ENCODE data around the gene FAM120A. TPM values are rescaled to one million over a fixed set of nuclear protein-coding genes. Genes with fewer than 3 reads are reported as not detected.
"Not testable (repeated sequence)": the region's sequence is repeated elsewhere in the genome, so short reads cannot be mapped to it uniquely, and the experiment has no call there.

FAM120A gene
- total RNA-seq, 1 experiment from 2014 or later: 60.5 TPM

DNA sequence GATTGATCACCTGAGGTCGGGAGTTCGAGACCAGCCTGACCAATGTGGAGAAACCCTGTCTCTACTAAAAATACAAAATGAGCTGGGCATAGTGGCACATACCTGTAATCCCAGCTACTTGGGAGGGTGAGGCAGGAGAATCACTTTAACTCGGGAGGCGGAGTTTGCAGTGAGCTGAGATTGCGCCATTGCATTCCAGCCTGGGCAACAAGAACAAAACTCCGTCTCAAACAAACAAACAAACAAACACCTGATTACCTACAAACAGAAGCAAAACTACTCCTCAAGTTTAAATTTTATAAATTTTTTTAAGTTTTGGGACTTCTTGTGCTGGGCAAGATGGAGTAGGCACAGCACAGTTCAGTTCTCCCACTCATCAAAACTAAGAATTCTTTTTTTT is 12.2 kb upstream of the FAM120A start:
- in situ Hi-C loops (cut with HindIII; ENCODE audit: low pct_unique_long_range_greater_than_20kb, low sequenced_read_pairs); DNase-seq (ENCODE audit: low read depth, low spot score): not testable (repeated sequence)

GRCh38 chr9:93440896-93441580 is 10.4 kb upstream of the FAM120A start:
- in situ Hi-C loops (cut with HindIII; ENCODE audit: low pct_unique_long_range_greater_than_20kb, low sequenced_read_pairs): no loop called here
- no peak for DNase-seq (ENCODE audit: low read depth, low spot score)

DNA sequence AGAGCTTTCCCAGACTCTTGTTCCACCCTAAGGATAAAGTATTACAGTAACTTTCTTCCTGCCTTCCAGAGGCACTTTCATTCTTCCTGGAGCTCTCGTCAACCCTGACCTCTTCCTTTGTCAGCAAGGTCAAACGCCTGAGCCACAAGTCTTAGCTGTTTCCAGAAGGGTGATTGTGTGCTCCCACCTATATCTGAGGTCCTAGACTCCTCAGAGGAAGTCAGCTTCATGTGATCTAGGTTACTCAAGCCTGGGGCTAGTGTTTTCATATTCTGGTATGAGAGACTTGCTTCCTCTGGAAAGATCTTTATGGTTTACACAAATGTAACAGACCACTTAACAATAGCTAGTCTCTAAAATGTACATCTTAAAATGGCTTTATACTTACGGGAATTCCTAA is 5.4 kb upstream of the FAM120A start:
- no peak for DNase-seq (ENCODE audit: low read depth, low spot score)
- in situ Hi-C loops (cut with HindIII; ENCODE audit: low pct_unique_long_range_greater_than_20kb, low sequenced_read_pairs): no loop called here

GRCh38 chr9:93447655-93448054 is 3.8 kb upstream of the FAM120A start:
- in situ Hi-C loops (cut with HindIII; ENCODE audit: low pct_unique_long_range_greater_than_20kb, low sequenced_read_pairs): no loop called here
- DNase-seq (ENCODE audit: low read depth, low spot score): no peak

DNA sequence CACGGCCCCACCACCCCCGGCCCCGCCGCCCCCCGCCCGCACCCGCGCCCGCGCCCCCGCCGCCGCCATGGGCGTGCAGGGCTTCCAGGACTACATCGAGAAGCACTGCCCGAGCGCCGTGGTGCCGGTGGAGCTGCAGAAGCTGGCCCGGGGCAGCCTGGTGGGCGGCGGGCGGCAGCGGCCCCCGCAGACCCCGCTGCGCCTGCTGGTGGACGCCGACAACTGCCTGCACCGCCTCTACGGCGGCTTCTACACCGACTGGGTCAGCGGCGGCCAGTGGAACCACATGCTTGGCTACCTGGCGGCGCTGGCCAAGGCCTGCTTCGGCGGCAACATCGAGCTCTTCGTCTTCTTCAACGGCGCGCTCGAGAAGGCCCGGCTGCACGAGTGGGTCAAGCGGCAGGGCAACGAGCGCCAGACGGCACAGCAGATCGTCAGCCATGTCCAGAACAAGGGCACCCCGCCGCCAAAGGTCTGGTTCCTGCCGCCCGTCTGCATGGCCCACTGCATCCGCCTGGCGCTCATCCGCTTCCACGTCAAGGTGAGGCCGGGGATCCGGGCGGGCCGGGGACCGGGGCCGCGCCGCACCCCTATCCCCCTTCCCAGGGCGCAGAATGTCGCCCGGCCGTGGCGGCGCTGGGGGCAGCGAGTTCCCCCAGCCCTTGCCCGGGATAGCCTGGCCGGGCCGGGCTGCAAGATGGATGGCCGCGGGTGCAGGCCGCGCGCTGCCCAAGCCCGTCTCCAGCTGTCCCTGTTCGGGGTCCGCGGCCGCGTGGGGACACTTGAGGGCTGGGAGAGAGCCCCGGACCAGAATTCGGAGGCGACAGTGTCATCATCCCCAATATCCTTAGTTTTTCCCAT is 594 bp downstream of the FAM120A start:
- DNase-seq (ENCODE audit: low read depth, low spot score): peak; percentile 21
- in situ Hi-C loops (cut with HindIII; ENCODE audit: low pct_unique_long_range_greater_than_20kb, low sequenced_read_pairs): no loop called here

- peak; percentile 14 for DNase-seq (ENCODE audit: low read depth, low spot score)
- in situ Hi-C loops (cut with HindIII; ENCODE audit: low pct_unique_long_range_greater_than_20kb, low sequenced_read_pairs): no loop called here
Observed at GRCh38 chr9:93452710-93453046, 1.2 kb downstream of the FAM120A start.

GRCh38 chr9:93453047-93453914 is 1.8 kb downstream of the FAM120A start, which contains the start of gene FAM120AOS:
Gene FAM120AOS (minus strand): TSS chr9:93453581. CDS start chr9:93452709, 872 bp downstream.
- in situ Hi-C loops (cut with HindIII; ENCODE audit: low pct_unique_long_range_greater_than_20kb, low sequenced_read_pairs): no loop called here
- peak; percentile 95 for DNase-seq (ENCODE audit: low read depth, low spot score)

- in situ Hi-C loops (cut with HindIII; ENCODE audit: low pct_unique_long_range_greater_than_20kb, low sequenced_read_pairs): no loop called here
Observed at GRCh38 chr9:93456022-93456421, 4.5 kb downstream of the FAM120A start.

GRCh38 chr9:93456504-93456903 is 5.0 kb downstream of the FAM120A start:
- in situ Hi-C loops (cut with HindIII; ENCODE audit: low pct_unique_long_range_greater_than_20kb, low sequenced_read_pairs): no loop called here
- DNase-seq (ENCODE audit: low read depth, low spot score): no peak

More at GRCh38 chr9:93456022-93456421, 4.5 kb downstream of the FAM120A start:
- DNase-seq (ENCODE audit: low read depth, low spot score): no peak

DNA sequence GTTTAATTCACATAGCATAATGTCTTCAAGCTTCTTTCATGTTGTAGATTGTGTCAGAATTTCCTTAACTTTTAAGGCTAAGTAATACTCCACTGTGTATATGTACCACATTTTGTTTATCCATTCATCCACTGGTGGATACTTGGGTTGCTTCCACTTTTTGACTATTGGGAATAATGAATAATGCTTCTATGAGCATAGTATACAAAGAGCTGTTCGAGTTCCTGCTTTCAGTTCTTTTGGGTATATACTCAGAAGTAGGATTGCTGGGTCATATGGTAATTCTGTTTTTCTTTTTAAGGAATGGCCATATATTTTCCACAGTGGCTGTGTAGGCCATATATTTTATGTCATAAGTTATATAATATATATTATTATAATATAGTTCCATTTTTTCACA is 5.5 kb downstream of the FAM120A start:
- in situ Hi-C loops (cut with HindIII; ENCODE audit: low pct_unique_long_range_greater_than_20kb, low sequenced_read_pairs): no loop called here
- DNase-seq (ENCODE audit: low read depth, low spot score): no peak

GRCh38 chr9:93458712-93459111 is 7.2 kb downstream of the FAM120A start:
- in situ Hi-C loops (cut with HindIII; ENCODE audit: low pct_unique_long_range_greater_than_20kb, low sequenced_read_pairs): no loop called here
- no peak for DNase-seq (ENCODE audit: low read depth, low spot score)

DNA sequence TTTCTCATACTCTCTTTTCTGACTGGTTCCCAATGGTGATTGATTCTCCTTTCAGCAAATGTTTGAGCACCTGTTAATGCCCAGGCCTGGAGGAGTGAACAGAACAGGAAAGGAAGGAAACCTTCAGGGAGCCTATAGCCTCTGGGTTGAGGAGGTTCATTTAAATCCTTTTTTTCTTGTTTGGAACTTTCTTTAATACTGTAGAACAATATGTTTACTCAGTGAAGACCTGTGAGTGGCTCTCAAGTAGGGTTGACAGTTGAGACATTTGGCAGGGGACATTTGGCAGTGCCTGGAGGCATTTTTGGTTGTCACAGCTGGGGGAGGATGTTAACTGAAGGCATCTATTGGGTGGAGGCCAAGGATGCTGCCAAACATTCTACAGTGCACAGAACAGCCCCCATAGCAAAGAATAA is 8.0 kb downstream of the FAM120A start:
- DNase-seq (ENCODE audit: low read depth, low spot score): no peak
- in situ Hi-C loops (cut with HindIII; ENCODE audit: low pct_unique_long_range_greater_than_20kb, low sequenced_read_pairs): no loop called here

GRCh38 chr9:93460689-93461413 is 9.4 kb downstream of the FAM120A start:
- in situ Hi-C loops (cut with HindIII; ENCODE audit: low pct_unique_long_range_greater_than_20kb, low sequenced_read_pairs): no loop called here
- DNase-seq (ENCODE audit: low read depth, low spot score): no peak

DNA sequence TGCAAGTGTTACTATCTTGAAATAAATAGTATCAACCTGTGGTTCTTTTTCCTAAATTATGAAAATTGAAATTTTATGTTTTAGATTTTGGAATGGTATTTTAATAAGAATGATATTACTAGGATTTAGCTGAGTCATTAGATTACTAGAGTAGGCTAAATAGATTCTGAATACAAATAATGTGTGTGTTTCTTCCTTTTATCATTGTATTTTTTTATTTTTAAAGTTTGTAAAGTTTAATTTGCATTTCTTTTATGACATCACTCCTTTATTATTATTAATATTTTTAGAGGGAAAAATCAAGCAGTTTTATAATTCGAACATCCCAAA is 9.9 kb downstream of the FAM120A start:
- no peak for DNase-seq (ENCODE audit: low read depth, low spot score)
- in situ Hi-C loops (cut with HindIII; ENCODE audit: low pct_unique_long_range_greater_than_20kb, low sequenced_read_pairs): no loop called here

DNA sequence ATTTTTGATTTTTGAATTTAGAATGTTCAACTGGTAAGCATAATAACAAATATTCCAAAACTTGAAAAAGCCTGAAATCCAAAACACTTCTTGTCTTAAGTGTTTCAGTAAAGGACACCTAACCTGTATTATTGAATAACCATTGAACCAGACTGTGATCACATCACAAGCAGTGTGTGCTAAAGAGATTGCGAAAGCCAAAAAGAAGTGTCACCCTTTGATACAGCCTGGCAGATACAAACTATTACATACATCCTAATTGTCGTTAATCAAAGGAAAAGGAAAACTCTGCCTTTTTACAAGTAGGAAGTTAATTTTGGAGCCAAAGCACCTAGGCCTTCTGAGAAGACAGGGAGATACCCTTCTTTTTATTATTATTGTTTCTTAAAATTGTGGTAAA is 10.3 kb downstream of the FAM120A start:
- in situ Hi-C loops (cut with HindIII; ENCODE audit: low pct_unique_long_range_greater_than_20kb, low sequenced_read_pairs): no loop called here
- no peak for DNase-seq (ENCODE audit: low read depth, low spot score)

- DNase-seq (ENCODE audit: low read depth, low spot score): no peak
- in situ Hi-C loops (cut with HindIII; ENCODE audit: low pct_unique_long_range_greater_than_20kb, low sequenced_read_pairs): no loop called here
Observed at GRCh38 chr9:93463638-93464248, 12.3 kb downstream of the FAM120A start.

GRCh38 chr9:93464395-93464794 is 12.9 kb downstream of the FAM120A start:
- DNase-seq (ENCODE audit: low read depth, low spot score): no peak
- in situ Hi-C loops (cut with HindIII; ENCODE audit: low pct_unique_long_range_greater_than_20kb, low sequenced_read_pairs): no loop called here

Measured in SK-MEL-5 (cell line).